ENCODE measurements around the gene TSPAN17.

TSPAN17 gene

GRCh38 chr5:176703857-176704256 lies 56.6 kb downstream of the TSPAN17 start:
- Histone ChIP-seq H2AFZ (ENCODE audit: low read depth, low read length) (no peak overlapping the region), H3K9ac (ENCODE audit: low read length) (no peak overlapping the region), H3K27ac (ENCODE audit: low read length) (no peak overlapping the region), H3K36me3 (replicated peaks; ENCODE audit: low read depth, low read length) (no peaks in the 10 kb centered on the region), H3K4me2 (ENCODE audit: low read length) (no peak overlapping the region), H3K4me3 (ENCODE audit: low read length) (no peak overlapping the region), H4K20me1 (ENCODE audit: insufficient read depth, low read length) (no peaks in the 10 kb centered on the region), H3K9me3 (ENCODE audit: insufficient read depth, low read length) (no peaks in the 10 kb centered on the region), H3K27me3 (ENCODE audit: low read depth, low read length) (peaks cover 8% of the 10 kb centered on the region), H3K4me1 (ENCODE audit: low read length) (no peaks in the 10 kb centered on the region), H3K79me2 (ENCODE audit: low read length) (no peaks in the 10 kb centered on the region)
- TF ChIP-seq CTCF (IDR thresholded peaks at IDR 0.05; ENCODE audit: low read depth, low read length) (no peak), EZH2phosphoT487 (IDR thresholded peaks at IDR 0.05; ENCODE audit: low read depth) (no peak)

- H3K4me3 ChIP-seq (ENCODE audit: low read length): no peak overlapping the region
- no peak for TF ChIP-seq EZH2phosphoT487 (IDR thresholded peaks at IDR 0.05; ENCODE audit: low read depth)
- TF ChIP-seq CTCF (IDR thresholded peaks at IDR 0.05; ENCODE audit: low read depth, low read length): no peak
- H3K79me2 ChIP-seq (ENCODE audit: low read length): no peaks in the 10 kb centered on the region
- no peak overlapping the region for H2AFZ ChIP-seq (ENCODE audit: low read depth, low read length)
- H3K27me3 ChIP-seq (ENCODE audit: low read depth, low read length): peaks cover 8% of the 10 kb centered on the region
- no peaks in the 10 kb centered on the region for H3K9me3 ChIP-seq (ENCODE audit: insufficient read depth, low read length)
- H3K9ac ChIP-seq (ENCODE audit: low read length): no peak overlapping the region
- H3K4me2 ChIP-seq (ENCODE audit: low read length): no peak overlapping the region
- no peaks in the 10 kb centered on the region for H3K36me3 ChIP-seq (replicated peaks; ENCODE audit: low read depth, low read length)
- no peaks in the 10 kb centered on the region for H3K4me1 ChIP-seq (ENCODE audit: low read length)
- no peaks in the 10 kb centered on the region for H4K20me1 ChIP-seq (ENCODE audit: insufficient read depth, low read length)
- no peak overlapping the region for H3K27ac ChIP-seq (ENCODE audit: low read length)
These were observed 57.1 kb downstream of the TSPAN17 start for GRCh38 chr5:176704355-176704754.

- H3K4me3 ChIP-seq (ENCODE audit: low read length): no peak overlapping the region
- H3K4me2 ChIP-seq (ENCODE audit: low read length): no peak overlapping the region
- no peaks in the 10 kb centered on the region for H3K79me2 ChIP-seq (ENCODE audit: low read length)
- peaks cover 12% of the 10 kb centered on the region for H3K27me3 ChIP-seq (ENCODE audit: low read depth, low read length)
- no peaks in the 10 kb centered on the region for H4K20me1 ChIP-seq (ENCODE audit: insufficient read depth, low read length)
- H3K9ac ChIP-seq (ENCODE audit: low read length): no peak overlapping the region
- no peak overlapping the region for H3K27ac ChIP-seq (ENCODE audit: low read length)
- H2AFZ ChIP-seq (ENCODE audit: low read depth, low read length): no peak overlapping the region
- H3K9me3 ChIP-seq (ENCODE audit: insufficient read depth, low read length): no peaks in the 10 kb centered on the region
- no peaks in the 10 kb centered on the region for H3K36me3 ChIP-seq (replicated peaks; ENCODE audit: low read depth, low read length)
- TF ChIP-seq CTCF (IDR thresholded peaks at IDR 0.05; ENCODE audit: low read depth, low read length) (no peak), EZH2phosphoT487 (IDR thresholded peaks at IDR 0.05; ENCODE audit: low read depth) (no peak)
- H3K4me1 ChIP-seq (ENCODE audit: low read length): no peaks in the 10 kb centered on the region
These were observed 57.5 kb downstream of the TSPAN17 start for GRCh38 chr5:176704817-176705216.
